Measurements from ENCODE around the gene GOLGA3. TPM values are rescaled to one million over a fixed set of nuclear protein-coding genes. Genes with fewer than 3 reads are reported as not detected.
A peak's percentile ranks its signal among the peaks of the same experiment; 100 is the strongest.
"Not testable (repeated sequence)": the region's sequence is repeated elsewhere in the genome, so short reads cannot be mapped to it uniquely, and the experiment has no call there.

The GOLGA3 gene, protein sequence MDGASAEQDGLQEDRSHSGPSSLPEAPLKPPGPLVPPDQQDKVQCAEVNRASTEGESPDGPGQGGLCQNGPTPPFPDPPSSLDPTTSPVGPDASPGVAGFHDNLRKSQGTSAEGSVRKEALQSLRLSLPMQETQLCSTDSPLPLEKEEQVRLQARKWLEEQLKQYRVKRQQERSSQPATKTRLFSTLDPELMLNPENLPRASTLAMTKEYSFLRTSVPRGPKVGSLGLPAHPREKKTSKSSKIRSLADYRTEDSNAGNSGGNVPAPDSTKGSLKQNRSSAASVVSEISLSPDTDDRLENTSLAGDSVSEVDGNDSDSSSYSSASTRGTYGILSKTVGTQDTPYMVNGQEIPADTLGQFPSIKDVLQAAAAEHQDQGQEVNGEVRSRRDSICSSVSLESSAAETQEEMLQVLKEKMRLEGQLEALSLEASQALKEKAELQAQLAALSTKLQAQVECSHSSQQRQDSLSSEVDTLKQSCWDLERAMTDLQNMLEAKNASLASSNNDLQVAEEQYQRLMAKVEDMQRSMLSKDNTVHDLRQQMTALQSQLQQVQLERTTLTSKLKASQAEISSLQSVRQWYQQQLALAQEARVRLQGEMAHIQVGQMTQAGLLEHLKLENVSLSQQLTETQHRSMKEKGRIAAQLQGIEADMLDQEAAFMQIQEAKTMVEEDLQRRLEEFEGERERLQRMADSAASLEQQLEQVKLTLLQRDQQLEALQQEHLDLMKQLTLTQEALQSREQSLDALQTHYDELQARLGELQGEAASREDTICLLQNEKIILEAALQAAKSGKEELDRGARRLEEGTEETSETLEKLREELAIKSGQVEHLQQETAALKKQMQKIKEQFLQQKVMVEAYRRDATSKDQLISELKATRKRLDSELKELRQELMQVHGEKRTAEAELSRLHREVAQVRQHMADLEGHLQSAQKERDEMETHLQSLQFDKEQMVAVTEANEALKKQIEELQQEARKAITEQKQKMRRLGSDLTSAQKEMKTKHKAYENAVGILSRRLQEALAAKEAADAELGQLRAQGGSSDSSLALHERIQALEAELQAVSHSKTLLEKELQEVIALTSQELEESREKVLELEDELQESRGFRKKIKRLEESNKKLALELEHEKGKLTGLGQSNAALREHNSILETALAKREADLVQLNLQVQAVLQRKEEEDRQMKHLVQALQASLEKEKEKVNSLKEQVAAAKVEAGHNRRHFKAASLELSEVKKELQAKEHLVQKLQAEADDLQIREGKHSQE (N-terminal part only)
- 144 to 199 TPM (median 148 TPM) in 3 replicates for total RNA-seq
- long read RNA-seq, partial matches to known transcripts = 5 of 32 reads
- long read RNA-seq, other reads (novel, unspliced or antisense) = 27 of 32 reads

DNA sequence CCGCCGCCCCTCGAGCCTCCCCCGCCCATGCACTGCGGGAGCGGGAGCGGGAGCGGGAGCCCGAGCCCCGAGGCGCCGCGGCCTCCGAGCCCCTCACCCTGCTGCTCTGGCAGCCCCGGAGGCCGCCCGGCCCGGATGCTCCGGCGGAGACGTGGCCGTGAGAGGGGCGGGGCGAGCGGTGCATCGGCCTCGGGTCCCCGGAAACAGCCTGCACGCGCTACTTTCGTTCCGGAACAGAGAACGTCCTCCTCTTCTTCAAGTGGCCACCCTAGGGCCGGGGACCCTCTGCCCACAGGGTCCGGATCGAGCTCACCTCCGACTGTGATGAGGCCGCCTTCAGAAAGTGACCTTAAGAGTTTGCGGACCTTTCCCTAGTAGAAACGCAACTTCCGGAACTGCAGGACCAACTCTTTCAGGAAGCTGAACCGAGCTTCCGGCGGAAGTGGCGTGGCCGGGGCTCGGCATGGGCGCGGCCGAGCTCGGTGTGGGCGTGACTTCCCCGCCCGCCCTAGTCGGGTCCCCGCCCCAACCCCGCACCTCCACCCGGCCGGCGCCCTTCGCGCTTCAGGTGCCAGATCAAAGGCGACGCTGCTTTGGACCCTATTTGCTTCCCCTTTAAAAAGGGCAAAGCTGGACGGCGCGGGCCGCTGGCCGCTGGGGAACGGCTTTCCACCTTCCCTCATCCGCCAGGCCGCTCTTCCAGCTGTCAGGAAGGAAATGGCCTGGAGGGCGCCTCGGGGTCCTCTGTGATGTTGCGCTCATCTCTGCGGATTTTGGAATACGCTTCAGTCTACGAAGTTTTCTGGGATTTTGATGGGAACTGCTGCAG is at the start of gene GOLGA3:
TSS of gene GOLGA3 (minus strand) at position 164 of the 829 bp plus-strand sequence. CDS start 6,741 bp downstream, outside the sequence.
- DNase-seq (ENCODE audit: low spot score) = no peak
- TF ChIP-seq, protein P1, sequence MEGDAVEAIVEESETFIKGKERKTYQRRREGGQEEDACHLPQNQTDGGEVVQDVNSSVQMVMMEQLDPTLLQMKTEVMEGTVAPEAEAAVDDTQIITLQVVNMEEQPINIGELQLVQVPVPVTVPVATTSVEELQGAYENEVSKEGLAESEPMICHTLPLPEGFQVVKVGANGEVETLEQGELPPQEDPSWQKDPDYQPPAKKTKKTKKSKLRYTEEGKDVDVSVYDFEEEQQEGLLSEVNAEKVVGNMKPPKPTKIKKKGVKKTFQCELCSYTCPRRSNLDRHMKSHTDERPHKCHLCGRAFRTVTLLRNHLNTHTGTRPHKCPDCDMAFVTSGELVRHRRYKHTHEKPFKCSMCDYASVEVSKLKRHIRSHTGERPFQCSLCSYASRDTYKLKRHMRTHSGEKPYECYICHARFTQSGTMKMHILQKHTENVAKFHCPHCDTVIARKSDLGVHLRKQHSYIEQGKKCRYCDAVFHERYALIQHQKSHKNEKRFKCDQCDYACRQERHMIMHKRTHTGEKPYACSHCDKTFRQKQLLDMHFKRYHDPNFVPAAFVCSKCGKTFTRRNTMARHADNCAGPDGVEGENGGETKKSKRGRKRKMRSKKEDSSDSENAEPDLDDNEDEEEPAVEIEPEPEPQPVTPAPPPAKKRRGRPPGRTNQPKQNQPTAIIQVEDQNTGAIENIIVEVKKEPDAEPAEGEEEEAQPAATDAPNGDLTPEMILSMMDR (IDR thresholded peaks at IDR 0.05) = no peak
- Mint-ChIP-seq H3K4me3 (ENCODE audit: unreplicated experiment) (peak within 1 kb of the TSS; percentile 95), H3K27ac (ENCODE audit: unreplicated experiment) (peak within 1 kb of the TSS; percentile 100), H3K9me3 (ENCODE audit: low read depth) (no peaks in the 10 kb centered on the region), H3K4me1 (ENCODE audit: low read depth) (peaks cover 56% of the 10 kb centered on the region), H3K27me3 (ENCODE audit: low read depth) (no peaks in the 10 kb centered on the region), H3K36me3 (ENCODE audit: low read depth) (peaks cover 42% of the 10 kb centered on the region)

DNA sequence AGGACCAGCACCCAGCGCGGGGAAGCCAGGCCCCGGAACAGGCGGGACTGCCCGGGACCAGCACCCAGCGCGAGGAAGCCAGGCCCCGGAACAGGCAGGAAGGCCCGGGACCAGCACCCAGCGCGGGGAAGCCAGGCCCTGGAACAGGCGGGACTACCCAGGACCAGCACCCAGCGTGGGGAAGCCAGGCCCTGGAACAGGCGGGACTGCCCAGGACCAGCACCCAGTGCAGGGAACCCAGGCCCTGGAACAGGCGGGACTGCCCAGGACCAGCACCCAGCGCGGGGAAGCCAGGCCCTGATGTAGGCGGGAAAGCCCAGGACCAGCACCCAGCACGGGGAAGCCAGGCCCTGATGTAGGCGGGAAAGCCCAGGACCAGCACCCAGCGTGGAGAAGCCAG is 46.0 kb upstream of the GOLGA3 start:
- not testable (repeated sequence) for H3K27me3 Mint-ChIP-seq (ENCODE audit: low read depth); DNase-seq (ENCODE audit: low spot score); H3K4me1 Mint-ChIP-seq (ENCODE audit: low read depth); H3K27ac Mint-ChIP-seq (ENCODE audit: unreplicated experiment); H3K4me3 Mint-ChIP-seq (ENCODE audit: unreplicated experiment); H3K9me3 Mint-ChIP-seq (ENCODE audit: low read depth)
- peaks cover 36% of the 10 kb centered on the region for H3K36me3 Mint-ChIP-seq (ENCODE audit: low read depth)

DNA sequence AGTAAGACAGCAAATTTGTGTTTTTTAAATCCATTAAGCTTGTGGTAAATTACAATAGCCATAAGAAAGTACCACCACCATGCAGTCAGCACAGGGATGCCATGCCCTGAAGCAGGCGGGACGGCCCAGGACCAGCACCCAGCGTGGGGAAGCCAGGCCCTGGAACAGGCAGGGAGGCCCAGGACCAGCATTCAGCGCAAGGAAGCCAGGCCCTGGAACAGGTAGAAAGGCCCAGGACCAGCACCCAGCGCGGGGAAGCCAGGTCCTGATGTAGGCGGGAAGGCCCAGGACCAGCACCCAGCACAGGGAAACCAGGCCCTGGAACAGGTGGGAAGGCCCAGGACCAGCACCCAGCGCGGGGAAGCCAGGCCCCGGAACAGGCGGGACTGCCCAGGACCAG is 45.5 kb upstream of the GOLGA3 start:
- DNase-seq (ENCODE audit: low spot score) = no peak
- TF ChIP-seq, protein P1 (IDR thresholded peaks at IDR 0.05) = no peak
- Mint-ChIP-seq H3K9me3 (ENCODE audit: low read depth) (no peaks in the 10 kb centered on the region), H3K36me3 (ENCODE audit: low read depth) (peaks cover 40% of the 10 kb centered on the region), H3K27me3 (ENCODE audit: low read depth) (no peaks in the 10 kb centered on the region), H3K27ac (ENCODE audit: unreplicated experiment) (no peak overlapping the region), H3K4me3 (ENCODE audit: unreplicated experiment) (no peak overlapping the region), H3K4me1 (ENCODE audit: low read depth) (no peaks in the 10 kb centered on the region)

DNA sequence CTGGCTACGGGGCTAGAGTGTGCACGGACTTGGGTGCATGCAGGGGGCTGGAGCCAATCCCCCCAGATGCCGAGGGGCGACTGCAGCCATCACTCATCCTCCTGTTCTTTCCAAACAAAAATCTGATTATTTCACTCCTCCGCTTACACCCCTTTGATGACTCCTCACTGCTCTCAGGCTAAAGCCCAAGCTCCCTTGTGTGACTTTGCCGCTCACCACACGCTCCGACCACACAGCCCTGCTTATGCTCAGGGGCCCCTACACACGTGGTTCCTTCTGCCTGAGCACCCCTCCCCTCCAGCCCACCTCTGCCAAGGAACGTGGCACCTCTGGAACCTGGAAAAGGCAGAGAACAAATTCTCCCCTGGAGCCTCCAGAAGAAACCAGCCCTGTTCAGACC is 45.1 kb upstream of the GOLGA3 start:
- H3K4me1 Mint-ChIP-seq (ENCODE audit: low read depth) = no peaks in the 10 kb centered on the region
- no peak for DNase-seq (ENCODE audit: low spot score)
- no peaks in the 10 kb centered on the region for H3K27me3 Mint-ChIP-seq (ENCODE audit: low read depth)
- no peak overlapping the region for H3K4me3 Mint-ChIP-seq (ENCODE audit: unreplicated experiment)
- peaks cover 40% of the 10 kb centered on the region for H3K36me3 Mint-ChIP-seq (ENCODE audit: low read depth)
- H3K9me3 Mint-ChIP-seq (ENCODE audit: low read depth) = no peaks in the 10 kb centered on the region
- H3K27ac Mint-ChIP-seq (ENCODE audit: unreplicated experiment) = no peak overlapping the region
- TF ChIP-seq, protein P1 (IDR thresholded peaks at IDR 0.05) = no peak

DNA sequence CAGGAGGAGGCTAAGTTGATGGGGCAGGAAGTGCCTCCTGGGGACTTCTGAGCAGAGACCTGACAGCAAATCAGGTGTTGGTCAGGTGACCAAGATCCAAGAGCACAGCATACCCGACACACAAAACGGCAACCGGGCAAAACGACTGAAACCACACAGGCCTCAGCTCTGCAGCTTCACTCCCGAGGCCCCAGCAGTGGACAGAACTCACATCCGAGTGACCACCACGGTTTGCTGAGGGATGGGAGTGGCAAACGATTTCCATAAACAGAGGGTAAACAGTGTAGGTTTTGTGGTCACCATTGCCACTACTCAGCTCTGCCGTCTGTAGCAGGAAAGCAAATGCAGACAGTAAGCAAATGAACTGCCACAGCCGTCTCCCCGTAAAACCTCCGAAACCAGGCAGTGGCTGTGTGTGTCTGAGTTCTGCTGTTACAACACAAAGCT is 44.3 kb upstream of the GOLGA3 start:
- Mint-ChIP-seq H3K36me3 (ENCODE audit: low read depth) (peaks cover 40% of the 10 kb centered on the region), H3K9me3 (ENCODE audit: low read depth) (no peaks in the 10 kb centered on the region)
- DNase-seq (ENCODE audit: low spot score) = no peak

More for the DNA sequence above, 44.3 kb upstream of the GOLGA3 start:
- Mint-ChIP-seq H3K4me1 (ENCODE audit: low read depth) (no peaks in the 10 kb centered on the region), H3K4me3 (ENCODE audit: unreplicated experiment) (no peak overlapping the region), H3K27ac (ENCODE audit: unreplicated experiment) (no peak overlapping the region), H3K27me3 (ENCODE audit: low read depth) (no peaks in the 10 kb centered on the region)
- TF ChIP-seq, protein P1 (IDR thresholded peaks at IDR 0.05) = no peak

Measured in chondrocyte (in vitro differentiated cells).